Neural progenitor cell (in vitro differentiated cells): ENCODE results near the gene CLSTN2.

Experiments used
- CTCF ChIP-seq: fragments of 200-600 bp; sonication (generic); IDR thresholded peaks from 2 replicates; pipeline ENCODE4 v1.5.1; 2017; ENCODE audit warnings: antibody characterized with exemption, mild to moderate bottlenecking
- EZH2 ChIP-seq: fragments of 200-600 bp; sonication (generic); IDR thresholded peaks from 2 replicates; pipeline ENCODE4 v1.6.1; 2017; ENCODE audit warnings: antibody characterized with exemption, mild to moderate bottlenecking, moderate library complexity

- TF ChIP-seq CTCF: no peak
- TF ChIP-seq EZH2: no peak
Observed at GRCh38 chr3:140251678-140252077, 316.7 kb downstream of the CLSTN2 start.
